MM.1S (cell line): ENCODE data around the gene NBEAL2.

Source experiments
- DNase-seq: peaks from one replicate; pipeline ENCODE4 v3.0.0-alpha.2; 2015
- H2AFZ ChIP-seq: fragments of 300-600 bp; sonication (generic); 2 replicates; pipeline ENCODE4 v1.6.0; 2016; ENCODE audit warnings: antibody characterized with exemption, low read length
- H3F3A ChIP-seq: fragments of 300-600 bp; sonication (generic); 2 replicates; pipeline ENCODE4 v1.6.1; 2016; ENCODE audit warnings: mild to moderate bottlenecking, antibody characterized with exemption, low read length, moderate library complexity, mixed read lengths; ENCODE audit not compliant: insufficient read depth
- H3K27ac ChIP-seq: fragments of 300-600 bp; sonication (generic); 2 replicates; pipeline ENCODE4 v1.5.1; 2016; ENCODE audit warnings: mild to moderate bottlenecking, low read length
- H3K27me3 ChIP-seq: fragments of 300-600 bp; sonication (generic); replicated peaks from 2 replicates; pipeline ENCODE4 v1.6.0; 2016; ENCODE audit warnings: low read length; ENCODE audit not compliant: insufficient read depth
- H3K36me3 ChIP-seq: fragments of 300-600 bp; sonication (generic); replicated peaks from 2 replicates; pipeline ENCODE4 v1.6.1; 2016; ENCODE audit warnings: mild to moderate bottlenecking, low read length, mixed read lengths; ENCODE audit not compliant: insufficient read depth
- H3K4me1 ChIP-seq: fragments of 300-600 bp; sonication (generic); 2 replicates; pipeline ENCODE4 v1.6.1; 2016; ENCODE audit warnings: low read length, mixed read lengths
- H3K4me2 ChIP-seq: fragments of 300-600 bp; sonication (generic); 2 replicates; pipeline ENCODE4 v1.6.0; 2016; ENCODE audit warnings: low read depth, low read length
- H3K4me3 ChIP-seq: fragments of 300-600 bp; sonication (generic); 2 replicates; pipeline ENCODE4 v1.5.1; 2016; ENCODE audit warnings: low read length, mixed read lengths
- H3K79me2 ChIP-seq: fragments of 300-600 bp; sonication (generic); 2 replicates; pipeline ENCODE4 v1.6.1; 2016; ENCODE audit warnings: mixed run types, low read length, mixed read lengths
- H3K9ac ChIP-seq: fragments of 300-600 bp; sonication (generic); 2 replicates; pipeline ENCODE4 v1.6.1; 2016; ENCODE audit warnings: low read length, mixed read lengths
- H3K9me2 ChIP-seq: fragments of 300-600 bp; sonication (generic); replicated peaks from 2 replicates; pipeline ENCODE4 v1.6.1; 2016; ENCODE audit warnings: mild to moderate bottlenecking, low read length, mixed read lengths; ENCODE audit not compliant: insufficient read depth
- H3K9me3 ChIP-seq: fragments of 300-600 bp; sonication (generic); replicated peaks from 2 replicates; pipeline ENCODE4 v1.6.1; 2016; ENCODE audit warnings: mild to moderate bottlenecking, low read length, mixed read lengths; ENCODE audit not compliant: insufficient read depth
- H4K20me1 ChIP-seq: fragments of 300-600 bp; sonication (generic); 2 replicates; pipeline ENCODE4 v1.6.1; 2016; ENCODE audit warnings: mild to moderate bottlenecking, low read length, moderate library complexity, mixed read lengths; ENCODE audit not compliant: insufficient read depth
- EZH2 ChIP-seq: fragments of 300-600 bp; sonication (generic); optimal IDR thresholded peaks from 2 replicates; pipeline ENCODE3; 2017; ENCODE audit warnings: low read depth, mild to moderate bottlenecking, antibody characterized with exemption, low read length, mixed read lengths
- EZH2phosphoT487 ChIP-seq: fragments of 300-600 bp; sonication (generic); IDR thresholded peaks from 2 replicates; pipeline ENCODE4 v1.6.1; 2018; ENCODE audit warnings: antibody characterized with exemption, low read length
- TF ChIP-seq, protein P1 (sequence below): fragments of 300-600 bp; sonication (generic); IDR thresholded peaks from 2 replicates; pipeline ENCODE4 v1.5.1; 2016; ENCODE audit warnings: antibody characterized with exemption, low read length, mixed read lengths

NBEAL2 gene

DNA sequence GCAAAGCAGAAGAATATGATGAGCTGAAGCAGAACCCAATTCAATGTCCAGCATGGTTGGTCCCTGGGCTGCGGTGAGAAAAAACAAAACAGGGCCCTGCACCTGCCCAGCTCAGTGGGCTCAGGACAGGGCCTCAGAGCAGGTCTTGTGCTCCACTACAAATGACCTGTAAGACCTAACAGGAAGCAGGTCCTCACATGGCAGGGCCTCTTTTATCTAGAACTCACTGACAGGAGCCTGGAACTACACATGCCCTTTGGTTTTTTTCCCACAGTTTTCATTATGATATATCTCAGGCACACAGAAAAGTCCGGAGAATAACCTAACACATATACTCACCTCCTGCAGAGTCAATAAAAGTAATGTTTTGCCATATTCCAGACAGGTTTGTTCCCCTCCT is 41.3 kb upstream of the NBEAL2 start:
- no peaks in the 10 kb centered on the region for H3K27me3 ChIP-seq
- H3K9ac ChIP-seq, result no peak overlapping the region
- DNase-seq, result no peak
- H3K4me2 ChIP-seq, result no peak overlapping the region
- no peak overlapping the region for H3K27ac ChIP-seq
- H3K9me3 ChIP-seq, result no peaks in the 10 kb centered on the region
- no peak overlapping the region for H3K4me3 ChIP-seq
- peaks cover 45% of the 10 kb centered on the region for H4K20me1 ChIP-seq
- TF ChIP-seq EZH2phosphoT487 (no peak), EZH2 (no peak)
- TF ChIP-seq, protein P1, sequence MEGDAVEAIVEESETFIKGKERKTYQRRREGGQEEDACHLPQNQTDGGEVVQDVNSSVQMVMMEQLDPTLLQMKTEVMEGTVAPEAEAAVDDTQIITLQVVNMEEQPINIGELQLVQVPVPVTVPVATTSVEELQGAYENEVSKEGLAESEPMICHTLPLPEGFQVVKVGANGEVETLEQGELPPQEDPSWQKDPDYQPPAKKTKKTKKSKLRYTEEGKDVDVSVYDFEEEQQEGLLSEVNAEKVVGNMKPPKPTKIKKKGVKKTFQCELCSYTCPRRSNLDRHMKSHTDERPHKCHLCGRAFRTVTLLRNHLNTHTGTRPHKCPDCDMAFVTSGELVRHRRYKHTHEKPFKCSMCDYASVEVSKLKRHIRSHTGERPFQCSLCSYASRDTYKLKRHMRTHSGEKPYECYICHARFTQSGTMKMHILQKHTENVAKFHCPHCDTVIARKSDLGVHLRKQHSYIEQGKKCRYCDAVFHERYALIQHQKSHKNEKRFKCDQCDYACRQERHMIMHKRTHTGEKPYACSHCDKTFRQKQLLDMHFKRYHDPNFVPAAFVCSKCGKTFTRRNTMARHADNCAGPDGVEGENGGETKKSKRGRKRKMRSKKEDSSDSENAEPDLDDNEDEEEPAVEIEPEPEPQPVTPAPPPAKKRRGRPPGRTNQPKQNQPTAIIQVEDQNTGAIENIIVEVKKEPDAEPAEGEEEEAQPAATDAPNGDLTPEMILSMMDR, result no peak
- H3K9me2 ChIP-seq, result no peaks in the 10 kb centered on the region
- H3K36me3 ChIP-seq, result no peaks in the 10 kb centered on the region
- H2AFZ ChIP-seq, result no peak overlapping the region
- H3F3A ChIP-seq, result no peaks in the 10 kb centered on the region
- H3K79me2 ChIP-seq, result peaks cover 94% of the 10 kb centered on the region
- 0 out of 2 replicates have a peak, but pooled peaks cover 3% of the 10 kb centered on the region for H3K4me1 ChIP-seq

DNA sequence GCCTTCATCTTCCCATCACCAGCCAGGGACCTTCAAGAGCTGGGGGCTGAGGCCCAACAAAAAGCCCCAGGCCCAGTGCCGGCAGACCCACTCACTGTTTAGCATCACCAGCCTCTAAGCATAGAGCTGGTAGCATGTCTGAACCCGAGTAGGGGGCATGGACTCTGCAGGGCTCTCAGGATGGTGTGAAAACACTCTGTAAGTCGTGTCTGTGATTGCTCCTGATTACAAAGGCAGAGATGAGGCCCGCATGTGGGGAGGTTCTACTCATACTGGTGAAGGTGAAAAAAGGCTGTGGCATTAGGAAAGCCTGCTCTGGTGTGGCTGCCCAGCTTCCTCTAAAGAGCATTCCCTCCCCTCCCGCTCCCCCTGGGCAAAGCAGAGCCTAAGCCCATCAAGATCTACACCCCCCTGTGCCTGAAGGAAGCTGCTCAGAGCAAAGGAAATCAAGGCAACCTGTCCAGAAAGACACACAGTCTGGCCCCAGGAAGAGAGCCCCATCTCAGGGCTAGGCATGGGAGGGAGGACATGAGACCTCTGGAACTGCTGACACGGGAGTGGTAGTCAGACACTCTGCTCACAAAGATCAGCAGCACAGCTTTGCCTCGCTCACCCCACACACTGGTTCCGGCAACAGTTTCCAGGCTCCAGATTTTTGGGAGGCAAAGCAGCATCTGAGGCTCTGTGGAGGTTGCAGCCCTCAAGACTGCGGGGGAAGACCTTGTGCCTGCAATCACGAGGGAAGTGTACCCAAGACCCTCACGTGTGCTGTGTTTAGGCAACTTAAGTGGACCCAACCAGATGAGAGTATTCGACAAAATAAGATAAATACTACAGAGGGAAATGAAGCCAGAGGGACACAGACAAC is 39.7 kb upstream of the NBEAL2 start:
- Histone ChIP-seq H3K79me2 (peaks cover 96% of the 10 kb centered on the region), H3K4me3 (no peak overlapping the region), H3K9ac (no peak overlapping the region), H2AFZ (no peak overlapping the region), H3K27me3 (no peaks in the 10 kb centered on the region), H3F3A (no peaks in the 10 kb centered on the region), H3K9me2 (no peaks in the 10 kb centered on the region), H3K4me2 (no peak overlapping the region), H3K27ac (no peak overlapping the region), H3K4me1 (no peaks in the 10 kb centered on the region), H4K20me1 (peaks cover 50% of the 10 kb centered on the region), H3K36me3 (no peaks in the 10 kb centered on the region), H3K9me3 (no peaks in the 10 kb centered on the region)
- DNase-seq, result no peak
- TF ChIP-seq EZH2, result no peak
- TF ChIP-seq, protein P1, result no peak
- no peak for TF ChIP-seq EZH2phosphoT487

DNA sequence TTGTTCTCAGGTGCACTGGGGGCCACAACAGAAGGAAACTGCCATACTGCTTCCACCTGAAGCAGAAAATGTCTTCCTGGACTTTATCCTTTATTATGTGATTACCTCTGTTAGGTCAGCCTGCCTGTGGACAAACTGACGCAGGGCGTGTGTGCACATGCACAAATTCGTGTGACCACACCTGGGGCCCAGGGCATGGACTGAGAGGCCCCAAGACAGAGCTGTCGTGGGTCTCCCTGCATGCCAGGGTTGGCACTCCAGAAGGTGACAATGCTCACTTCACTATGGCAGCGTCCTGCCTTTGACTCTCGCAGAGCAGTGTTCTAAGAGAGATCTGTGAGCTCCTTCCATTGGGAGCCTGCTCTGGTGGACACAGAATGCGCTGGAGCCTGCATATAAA is 37.4 kb upstream of the NBEAL2 start:
- no peaks in the 10 kb centered on the region for H3K9me2 ChIP-seq
- TF ChIP-seq EZH2phosphoT487 (no peak), EZH2 (no peak)
- TF ChIP-seq, protein P1, result no peak
- H3F3A ChIP-seq, result no peaks in the 10 kb centered on the region
- no peaks in the 10 kb centered on the region for H3K36me3 ChIP-seq
- no peak overlapping the region for H3K27ac ChIP-seq
- peaks cover 66% of the 10 kb centered on the region for H4K20me1 ChIP-seq
- H3K27me3 ChIP-seq, result no peaks in the 10 kb centered on the region
- H2AFZ ChIP-seq, result no peak overlapping the region
- H3K9ac ChIP-seq, result no peak overlapping the region
- H3K79me2 ChIP-seq, result peaks cover 96% of the 10 kb centered on the region
- H3K4me3 ChIP-seq, result no peak overlapping the region
- H3K4me2 ChIP-seq, result no peak overlapping the region
- no peak for DNase-seq
- no peaks in the 10 kb centered on the region for H3K9me3 ChIP-seq
- no peaks in the 10 kb centered on the region for H3K4me1 ChIP-seq
